ENCODE results near the gene ZBTB8A. TPM values are rescaled to one million over a fixed set of nuclear protein-coding genes. Genes with fewer than 3 reads are reported as not detected.

The ZBTB8A gene
- total and polyA plus RNA-seq, 2 of the 13 experiments (the other 11 are each of a cell fraction or from before 2014, with no cell fraction given): 1.3 to 3.7 TPM

DNA sequence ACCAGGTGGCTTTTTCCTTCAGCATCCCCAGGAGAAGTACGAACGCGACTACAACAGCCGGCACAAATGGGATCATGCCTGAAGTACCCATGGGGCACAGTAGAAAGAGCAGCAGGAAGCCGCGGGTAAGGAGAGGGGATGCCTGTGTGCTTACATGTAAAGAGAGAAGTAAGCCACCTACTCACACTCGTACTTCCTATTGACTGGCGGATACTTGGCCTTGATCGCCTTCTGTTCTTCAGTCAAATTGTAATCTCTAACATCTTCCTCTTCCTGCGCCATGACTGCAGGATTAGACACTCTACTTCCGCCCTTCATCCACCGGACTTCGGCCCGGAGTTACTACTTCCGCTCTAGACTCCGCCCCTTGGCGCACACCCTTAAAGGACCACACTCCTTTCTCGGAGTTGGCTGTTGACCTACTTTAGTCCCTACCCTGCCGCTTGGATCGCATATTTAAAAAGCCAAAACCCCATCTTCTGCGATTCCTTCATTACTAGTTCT, 111.1 kb downstream of the ZBTB8A start, which contains the start of gene ZBTB8OS (continued):
- TF ChIP-seq, protein P1, sequence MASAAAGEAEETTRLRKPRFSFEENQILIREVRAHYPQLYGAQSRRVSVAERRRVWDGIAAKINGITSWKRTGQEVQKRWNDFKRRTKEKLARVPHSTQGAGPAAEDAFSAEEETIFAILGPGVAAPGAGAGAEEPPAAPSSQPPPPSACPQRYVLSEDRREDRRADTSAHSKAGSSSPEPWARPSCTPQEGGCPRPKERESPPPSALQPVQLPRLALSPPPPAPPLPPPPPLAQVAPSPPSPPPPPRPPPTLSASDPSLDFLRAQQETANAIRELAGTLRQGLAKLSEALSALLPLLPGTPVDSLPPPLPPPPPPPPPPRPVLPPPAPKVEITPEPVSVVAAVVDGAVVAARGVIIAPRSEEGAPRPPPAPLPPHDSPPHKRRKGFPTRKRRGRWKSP (CRISPR knock-in tag; IDR thresholded peaks at IDR 0.05): no peak
- TF ChIP-seq, protein P2, sequence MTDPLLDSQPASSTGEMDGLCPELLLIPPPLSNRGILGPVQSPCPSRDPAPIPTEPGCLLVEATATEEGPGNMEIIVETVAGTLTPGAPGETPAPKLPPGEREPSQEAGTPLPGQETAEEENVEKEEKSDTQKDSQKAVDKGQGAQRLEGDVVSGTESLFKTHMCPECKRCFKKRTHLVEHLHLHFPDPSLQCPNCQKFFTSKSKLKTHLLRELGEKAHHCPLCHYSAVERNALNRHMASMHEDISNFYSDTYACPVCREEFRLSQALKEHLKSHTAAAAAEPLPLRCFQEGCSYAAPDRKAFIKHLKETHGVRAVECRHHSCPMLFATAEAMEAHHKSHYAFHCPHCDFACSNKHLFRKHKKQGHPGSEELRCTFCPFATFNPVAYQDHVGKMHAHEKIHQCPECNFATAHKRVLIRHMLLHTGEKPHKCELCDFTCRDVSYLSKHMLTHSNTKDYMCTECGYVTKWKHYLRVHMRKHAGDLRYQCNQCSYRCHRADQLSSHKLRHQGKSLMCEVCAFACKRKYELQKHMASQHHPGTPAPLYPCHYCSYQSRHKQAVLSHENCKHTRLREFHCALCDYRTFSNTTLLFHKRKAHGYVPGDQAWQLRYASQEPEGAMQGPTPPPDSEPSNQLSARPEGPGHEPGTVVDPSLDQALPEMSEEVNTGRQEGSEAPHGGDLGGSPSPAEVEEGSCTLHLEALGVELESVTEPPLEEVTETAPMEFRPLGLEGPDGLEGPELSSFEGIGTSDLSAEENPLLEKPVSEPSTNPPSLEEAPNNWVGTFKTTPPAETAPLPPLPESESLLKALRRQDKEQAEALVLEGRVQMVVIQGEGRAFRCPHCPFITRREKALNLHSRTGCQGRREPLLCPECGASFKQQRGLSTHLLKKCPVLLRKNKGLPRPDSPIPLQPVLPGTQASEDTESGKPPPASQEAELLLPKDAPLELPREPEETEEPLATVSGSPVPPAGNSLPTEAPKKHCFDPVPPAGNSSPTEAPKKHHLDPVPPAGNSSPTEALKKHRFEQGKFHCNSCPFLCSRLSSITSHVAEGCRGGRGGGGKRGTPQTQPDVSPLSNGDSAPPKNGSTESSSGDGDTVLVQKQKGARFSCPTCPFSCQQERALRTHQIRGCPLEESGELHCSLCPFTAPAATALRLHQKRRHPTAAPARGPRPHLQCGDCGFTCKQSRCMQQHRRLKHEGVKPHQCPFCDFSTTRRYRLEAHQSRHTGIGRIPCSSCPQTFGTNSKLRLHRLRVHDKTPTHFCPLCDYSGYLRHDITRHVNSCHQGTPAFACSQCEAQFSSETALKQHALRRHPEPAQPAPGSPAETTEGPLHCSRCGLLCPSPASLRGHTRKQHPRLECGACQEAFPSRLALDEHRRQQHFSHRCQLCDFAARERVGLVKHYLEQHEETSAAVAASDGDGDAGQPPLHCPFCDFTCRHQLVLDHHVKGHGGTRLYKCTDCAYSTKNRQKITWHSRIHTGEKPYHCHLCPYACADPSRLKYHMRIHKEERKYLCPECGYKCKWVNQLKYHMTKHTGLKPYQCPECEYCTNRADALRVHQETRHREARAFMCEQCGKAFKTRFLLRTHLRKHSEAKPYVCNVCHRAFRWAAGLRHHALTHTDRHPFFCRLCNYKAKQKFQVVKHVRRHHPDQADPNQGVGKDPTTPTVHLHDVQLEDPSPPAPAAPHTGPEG (CRISPR knock-in tag; IDR thresholded peaks at IDR 0.05): no peak
- TF ChIP-seq ZBTB21 (CRISPR knock-in tag; IDR thresholded peaks at IDR 0.05): no peak
- no peak for TF ChIP-seq CBFB (CRISPR knock-in tag; IDR thresholded peaks at IDR 0.05)
- TF ChIP-seq IKZF4 (CRISPR knock-in tag; IDR thresholded peaks at IDR 0.05; ENCODE audit: borderline replicate concordance, low read depth, not compliant biosample characterization): no peak
- TF ChIP-seq FOSL1 (CRISPR knock-in tag; IDR thresholded peaks at IDR 0.05; ENCODE audit: borderline replicate concordance): no peak
- no peak for TF ChIP-seq FOXP1 (IDR thresholded peaks at IDR 0.05)
- no peak for TF ChIP-seq FOXP1 (CRISPR knock-in tag; IDR thresholded peaks at IDR 0.05)
- TF ChIP-seq, protein P3, sequence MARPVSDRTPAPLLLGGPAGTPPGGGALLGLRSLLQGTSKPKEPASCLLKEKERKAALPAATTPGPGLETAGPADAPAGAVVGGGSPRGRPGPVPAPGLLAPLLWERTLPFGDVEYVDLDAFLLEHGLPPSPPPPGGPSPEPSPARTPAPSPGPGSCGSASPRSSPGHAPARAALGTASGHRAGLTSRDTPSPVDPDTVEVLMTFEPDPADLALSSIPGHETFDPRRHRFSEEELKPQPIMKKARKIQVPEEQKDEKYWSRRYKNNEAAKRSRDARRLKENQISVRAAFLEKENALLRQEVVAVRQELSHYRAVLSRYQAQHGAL (CRISPR knock-in tag; IDR thresholded peaks at IDR 0.05; ENCODE audit: not compliant biosample characterization): no peak
- no peak for TF ChIP-seq ZNF737 (CRISPR knock-in tag; IDR thresholded peaks at IDR 0.05; ENCODE audit: borderline replicate concordance)
- TF ChIP-seq, protein P4, sequence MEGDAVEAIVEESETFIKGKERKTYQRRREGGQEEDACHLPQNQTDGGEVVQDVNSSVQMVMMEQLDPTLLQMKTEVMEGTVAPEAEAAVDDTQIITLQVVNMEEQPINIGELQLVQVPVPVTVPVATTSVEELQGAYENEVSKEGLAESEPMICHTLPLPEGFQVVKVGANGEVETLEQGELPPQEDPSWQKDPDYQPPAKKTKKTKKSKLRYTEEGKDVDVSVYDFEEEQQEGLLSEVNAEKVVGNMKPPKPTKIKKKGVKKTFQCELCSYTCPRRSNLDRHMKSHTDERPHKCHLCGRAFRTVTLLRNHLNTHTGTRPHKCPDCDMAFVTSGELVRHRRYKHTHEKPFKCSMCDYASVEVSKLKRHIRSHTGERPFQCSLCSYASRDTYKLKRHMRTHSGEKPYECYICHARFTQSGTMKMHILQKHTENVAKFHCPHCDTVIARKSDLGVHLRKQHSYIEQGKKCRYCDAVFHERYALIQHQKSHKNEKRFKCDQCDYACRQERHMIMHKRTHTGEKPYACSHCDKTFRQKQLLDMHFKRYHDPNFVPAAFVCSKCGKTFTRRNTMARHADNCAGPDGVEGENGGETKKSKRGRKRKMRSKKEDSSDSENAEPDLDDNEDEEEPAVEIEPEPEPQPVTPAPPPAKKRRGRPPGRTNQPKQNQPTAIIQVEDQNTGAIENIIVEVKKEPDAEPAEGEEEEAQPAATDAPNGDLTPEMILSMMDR (CRISPR knock-in tag; IDR thresholded peaks at IDR 0.05): no peak
- no peak for TF ChIP-seq TAF15 (IDR thresholded peaks at IDR 0.05; ENCODE audit: low read depth, low read length, poor library complexity, severe bottlenecking)
- TF ChIP-seq ATF1 (CRISPR knock-in tag; IDR thresholded peaks at IDR 0.05): peak; percentile 81; the same call in 1 of the 2 replicates
- TF ChIP-seq ZNF337 (CRISPR knock-in tag; IDR thresholded peaks at IDR 0.05; ENCODE audit: borderline replicate concordance, low read depth): no peak
- no peak for TF ChIP-seq NBN (conservative IDR thresholded peaks at IDR 0.05)
- no peak for TF ChIP-seq HNRNPK (IDR thresholded peaks at IDR 0.05; ENCODE audit: low read depth, low read length, poor library complexity, severe bottlenecking)
- TF ChIP-seq TSC22D2 (CRISPR knock-in tag; IDR thresholded peaks at IDR 0.05; ENCODE audit: borderline replicate concordance): no peak
- TF ChIP-seq ELF3 (CRISPR knock-in tag; IDR thresholded peaks at IDR 0.05): peak; percentile 76; the same call in 1 of the 2 replicates
- peak; percentile 94 for TF ChIP-seq ELF1 (CRISPR knock-in tag; IDR thresholded peaks at IDR 0.05)
- TF ChIP-seq, protein P5, sequence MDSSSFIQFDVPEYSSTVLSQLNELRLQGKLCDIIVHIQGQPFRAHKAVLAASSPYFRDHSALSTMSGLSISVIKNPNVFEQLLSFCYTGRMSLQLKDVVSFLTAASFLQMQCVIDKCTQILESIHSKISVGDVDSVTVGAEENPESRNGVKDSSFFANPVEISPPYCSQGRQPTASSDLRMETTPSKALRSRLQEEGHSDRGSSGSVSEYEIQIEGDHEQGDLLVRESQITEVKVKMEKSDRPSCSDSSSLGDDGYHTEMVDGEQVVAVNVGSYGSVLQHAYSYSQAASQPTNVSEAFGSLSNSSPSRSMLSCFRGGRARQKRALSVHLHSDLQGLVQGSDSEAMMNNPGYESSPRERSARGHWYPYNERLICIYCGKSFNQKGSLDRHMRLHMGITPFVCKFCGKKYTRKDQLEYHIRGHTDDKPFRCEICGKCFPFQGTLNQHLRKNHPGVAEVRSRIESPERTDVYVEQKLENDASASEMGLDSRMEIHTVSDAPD (CRISPR knock-in tag; IDR thresholded peaks at IDR 0.05): 0 out of 2 replicates have a peak, but pooled peaks have one; percentile 15

Data from HepG2 (cell line).